T-helper 2 cell (primary cell): ENCODE data around the gene MTR.

Experiments
- DNase-seq, 5 experiments: peaks; one replicate each; pipeline versions ENCODE4 v3.0.0 to v3.0.0-alpha.2; 2012 to 2022
- total RNA-seq, 2 donors: gene quantifications; one replicate each; lab custom pipeline; 2026; lab: John Stamatoyannopoulos, UW

The MTR gene
- total RNA-seq: 153 to 155 reads per million in 2 donors

- DNase-seq: peak; percentile 83 to 98 (median 94)
These were observed at the start of gene MTR for GRCh38 chr1:236795035-236795756. Gene MTR (plus strand): TSS chr1:236795292. CDS start chr1:236795704, 412 bp downstream.

GRCh38 chr1:236746785-236747184, 48.3 kb upstream of the MTR start:
- no peak for DNase-seq

DNA sequence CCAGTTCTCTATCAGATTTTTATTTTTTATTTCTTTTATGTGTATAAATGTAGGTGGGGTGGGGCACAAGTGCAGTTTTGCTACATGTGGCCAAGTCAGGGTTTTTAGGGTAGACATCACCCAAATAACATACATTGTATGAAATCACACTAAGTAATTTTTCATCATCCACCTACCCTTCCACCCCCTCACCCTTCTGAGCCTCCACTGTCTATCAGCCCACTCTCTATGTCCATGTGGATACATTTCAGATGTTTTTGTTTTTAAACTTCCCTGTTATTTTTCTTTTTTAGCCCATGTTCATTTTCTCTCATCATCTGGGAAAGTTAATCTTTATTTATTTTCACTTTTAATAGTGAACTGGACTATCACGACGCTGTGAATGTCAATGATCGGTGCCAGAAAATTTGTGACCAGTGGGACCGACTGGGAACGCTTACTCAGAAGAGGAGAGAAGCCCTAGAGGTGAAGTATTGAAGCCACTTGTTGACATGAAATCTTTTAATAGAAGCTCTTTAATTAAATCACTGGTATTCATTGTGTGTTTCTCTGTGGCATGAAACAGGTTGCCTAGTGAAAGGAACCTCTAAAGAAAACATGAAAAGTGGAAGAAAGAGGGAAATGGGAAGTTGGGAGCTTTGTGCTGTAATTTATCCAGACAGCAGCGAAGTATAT, 47.6 kb upstream of the MTR start:
- DNase-seq: no peak

GRCh38 chr1:236748268-236748870, 46.7 kb upstream of the MTR start:
- no peak for DNase-seq

- no peak for DNase-seq
These were observed 44.2 kb upstream of the MTR start for GRCh38 chr1:236750928-236751327.

DNA sequence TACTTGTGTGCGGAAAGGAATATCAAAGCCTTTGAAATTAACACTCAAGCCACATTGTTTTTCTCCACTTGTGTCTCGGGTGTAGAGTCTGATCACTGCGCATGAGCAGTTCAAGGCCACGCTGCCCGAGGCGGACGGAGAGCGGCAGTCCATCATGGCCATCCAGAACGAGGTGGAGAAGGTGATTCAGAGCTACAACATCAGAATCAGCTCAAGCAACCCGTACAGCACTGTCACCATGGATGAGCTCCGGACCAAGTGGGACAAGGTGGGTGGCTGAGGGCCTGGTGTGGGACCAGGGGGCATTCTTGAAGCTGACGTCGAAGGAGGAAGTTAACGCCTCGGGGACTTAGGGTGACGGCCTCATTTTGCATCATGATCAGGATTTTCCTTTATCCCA, 43.7 kb upstream of the MTR start:
- DNase-seq: no peak

DNA sequence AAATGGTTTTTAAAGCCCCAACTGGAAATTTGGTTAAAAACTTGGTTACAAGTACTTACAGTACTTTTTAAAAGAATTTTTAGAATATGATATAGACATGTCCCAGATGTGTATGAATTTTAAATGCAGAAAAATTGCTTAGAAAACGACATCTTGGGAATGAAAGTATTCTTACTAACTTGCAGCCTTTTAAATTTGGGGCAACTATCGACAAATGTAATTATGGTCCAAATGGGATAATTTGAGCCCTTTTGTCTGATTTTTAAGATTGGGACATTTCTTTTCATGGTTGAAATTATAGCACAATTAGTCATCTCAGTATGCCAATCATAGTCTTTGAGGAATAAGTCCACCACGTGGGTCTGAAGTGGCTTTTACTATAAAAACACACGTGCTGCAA, 43.2 kb upstream of the MTR start:
- DNase-seq: no peak

- peak in 1 of 5 experiments; percentile 17 for DNase-seq
These were observed 41.6 kb upstream of the MTR start for GRCh38 chr1:236753516-236753915.

- DNase-seq: no peak
These were observed 41.1 kb upstream of the MTR start for GRCh38 chr1:236753964-236754363.

DNA sequence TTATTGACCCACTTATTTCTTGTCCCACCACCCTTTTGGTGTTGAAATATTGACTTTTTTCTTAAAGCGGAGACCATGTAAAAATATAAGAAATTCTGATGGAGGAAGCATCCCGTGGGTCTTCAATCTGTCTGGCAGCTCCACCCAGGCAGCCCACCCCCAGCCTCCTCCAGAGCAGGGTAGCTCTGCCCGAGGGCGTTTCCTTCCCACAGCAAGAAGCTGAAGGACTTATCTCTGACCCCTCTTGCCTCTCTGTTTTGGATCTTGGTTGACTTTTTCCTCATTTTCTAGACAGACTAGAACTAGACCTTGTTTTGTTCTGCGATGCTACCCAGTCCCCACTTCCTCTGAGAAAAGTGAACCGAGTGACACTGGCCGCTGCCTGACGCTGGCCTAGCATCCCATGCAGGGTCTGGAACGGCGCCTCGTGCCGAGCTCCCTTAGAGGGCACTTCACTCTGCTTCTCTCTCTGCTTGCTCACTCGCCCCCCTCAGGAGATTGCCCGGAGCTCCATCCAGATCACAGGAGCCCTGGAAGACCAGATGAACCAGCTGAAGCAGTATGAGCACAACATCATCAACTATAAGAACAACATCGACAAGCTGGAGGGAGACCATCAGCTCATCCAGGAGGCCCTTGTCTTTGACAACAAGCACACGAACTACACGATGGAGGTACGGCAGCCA, 40.4 kb upstream of the MTR start:
- DNase-seq: no peak

- DNase-seq: no peak
These were observed 37.5 kb upstream of the MTR start for GRCh38 chr1:236757640-236758039.

DNA sequence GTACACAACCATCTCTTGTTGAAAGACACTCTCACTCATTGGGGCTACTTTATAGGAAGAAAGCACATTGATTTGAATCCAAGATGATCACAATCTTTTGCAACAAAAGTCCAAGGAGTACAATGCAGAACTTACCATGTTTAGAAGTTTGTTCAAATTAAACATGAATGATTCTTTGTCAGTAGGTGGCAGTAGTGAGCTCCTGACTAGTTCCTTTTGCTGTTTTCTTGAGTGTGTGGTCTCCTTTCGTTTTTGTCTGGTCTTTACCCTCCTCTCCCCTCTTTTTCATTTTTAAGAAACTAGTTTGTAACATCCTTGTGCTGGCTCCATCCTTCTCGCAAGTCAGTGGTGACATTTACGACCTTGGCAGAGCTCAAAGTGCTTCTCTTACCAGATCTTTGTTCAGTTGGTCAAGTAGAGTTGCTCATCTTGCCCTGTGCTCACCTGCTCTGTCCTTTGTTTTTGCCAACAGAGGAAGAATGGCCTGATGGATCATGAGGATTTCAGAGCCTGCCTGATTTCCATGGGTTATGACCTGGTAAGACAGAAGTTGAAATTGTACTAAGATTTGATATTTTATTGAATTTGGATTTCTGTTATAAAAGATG, 35.7 kb upstream of the MTR start:
- peak in 1 of 5 experiments; percentile 55 for DNase-seq

DNA sequence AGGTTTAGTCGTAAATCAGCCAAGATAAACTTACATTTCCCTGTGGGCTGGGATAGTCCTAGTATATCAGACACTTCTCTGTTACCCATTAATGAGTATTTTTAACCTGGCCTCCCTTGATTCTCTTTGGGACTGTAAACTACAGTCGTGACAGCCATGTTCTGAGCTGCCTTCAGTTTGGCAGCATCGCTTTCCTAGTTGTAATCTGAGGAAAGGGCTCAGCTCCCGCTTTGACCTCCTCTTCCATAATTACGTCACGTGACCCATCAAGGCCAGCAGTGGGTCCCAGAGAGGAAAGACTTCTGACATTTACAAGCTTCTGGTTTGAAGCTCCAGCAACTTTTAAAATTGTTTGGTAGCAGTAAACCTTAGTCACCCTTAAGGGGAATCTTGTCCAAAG, 34.6 kb upstream of the MTR start:
- DNase-seq: no peak

GRCh38 chr1:236760986-236761385, 34.1 kb upstream of the MTR start:
- DNase-seq: no peak

GRCh38 chr1:236761397-236762132, 33.5 kb upstream of the MTR start:
- DNase-seq: no peak

- no peak for DNase-seq
These were observed 32.7 kb upstream of the MTR start for GRCh38 chr1:236762410-236762809.

GRCh38 chr1:236765831-236766230, 29.3 kb upstream of the MTR start:
- DNase-seq: no peak

DNA sequence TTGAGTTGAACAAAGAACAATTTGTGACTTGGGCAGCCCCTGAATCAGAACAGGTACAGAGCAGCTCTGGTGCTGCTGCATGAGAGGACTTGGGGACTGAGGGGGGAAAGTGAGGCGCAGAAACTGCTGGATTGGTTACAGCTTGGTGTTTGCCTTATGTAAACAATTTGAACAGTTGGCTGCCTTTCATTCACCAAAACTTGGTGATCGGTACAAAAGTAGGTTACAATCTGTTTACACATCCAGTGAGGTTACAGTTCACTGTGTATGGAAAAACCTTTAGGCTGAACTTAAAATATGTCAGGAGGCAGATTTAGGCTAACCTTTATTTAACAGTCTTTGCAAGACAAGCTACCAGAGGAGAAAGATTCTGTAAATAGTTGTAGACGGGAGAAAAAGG, 28.6 kb upstream of the MTR start:
- no peak for DNase-seq

DNA sequence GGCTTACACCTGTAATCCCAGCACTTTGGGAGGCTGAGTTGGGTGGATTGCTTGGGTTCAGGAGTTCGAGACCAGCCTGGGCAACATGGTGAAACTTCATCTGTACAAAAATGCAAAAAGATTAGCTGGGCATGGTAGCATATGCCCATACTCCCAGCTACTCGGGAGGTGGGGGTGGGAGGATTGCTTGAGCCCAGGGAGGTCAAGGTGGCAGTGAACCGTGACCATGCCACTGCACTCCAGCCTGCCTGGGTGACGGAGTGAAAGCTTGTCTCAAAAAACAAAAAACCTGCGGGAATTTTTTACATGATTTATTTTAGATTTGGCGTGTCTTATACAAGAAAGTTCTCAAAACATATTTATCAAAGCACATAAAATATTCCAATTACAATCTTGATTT, 27.8 kb upstream of the MTR start:
- no peak for DNase-seq

- DNase-seq: no peak
These were observed 26.5 kb upstream of the MTR start for GRCh38 chr1:236768601-236769000.

DNA sequence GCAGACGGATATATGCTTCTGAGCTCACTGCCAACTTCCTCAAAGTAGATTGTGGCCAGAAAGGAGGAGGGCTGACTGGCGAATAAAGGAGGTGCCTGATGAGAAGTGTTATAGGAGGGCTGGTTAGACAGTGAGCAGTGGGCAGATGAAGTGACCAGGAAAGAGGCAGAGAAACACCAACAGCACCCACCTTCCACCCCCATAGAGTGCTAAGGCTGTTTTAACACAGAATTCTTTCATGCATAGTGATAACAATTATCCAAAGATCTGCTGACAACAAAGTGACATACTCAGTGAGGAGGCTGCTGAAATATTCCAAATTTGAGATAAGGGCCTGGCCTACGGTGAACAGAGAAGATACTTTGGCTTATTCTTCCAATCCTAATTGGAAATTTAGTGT, 21.2 kb upstream of the MTR start:
- no peak for DNase-seq

GRCh38 chr1:236774926-236775325, 20.2 kb upstream of the MTR start:
- DNase-seq: no peak
